PFSK-1 (cell line): ENCODE results near the gene GNPAT.

Experiments used
- FOXP2 ChIP-seq: optimal IDR thresholded peaks from 2 replicates; pipeline ENCODE3; 2011; ENCODE audit warnings: borderline replicate concordance, control low read depth, inconsistent platforms; ENCODE audit not compliant: insufficient read depth; ENCODE audit errors: extremely low read length, extremely low read depth
- POLR2AphosphoS5 ChIP-seq: IDR thresholded peaks from 2 replicates; pipeline ENCODE4 v1.6.1; 2012; ENCODE audit warnings: low read depth, mild to moderate bottlenecking, control low read depth, low read length, moderate library complexity
- REST ChIP-seq, 2 experiments: IDR thresholded peaks; 2 replicates each; pipeline versions ENCODE4 v1.6.1 to v1.8.0; 2011 to 2012; ENCODE audit warnings: low read depth in 2 of 2, low read length in 2 of 2, control low read depth in 1 of 2, inconsistent platforms in 1 of 2, mild to moderate bottlenecking in 1 of 2, moderate library complexity in 1 of 2; ENCODE audit not compliant: insufficient read depth in 1 of 2
- SIN3A ChIP-seq: IDR thresholded peaks from 2 replicates; pipeline ENCODE4 v1.6.1; 2012; ENCODE audit warnings: mild to moderate bottlenecking, low read length, moderate library complexity, borderline replicate concordance; ENCODE audit not compliant: insufficient read depth
- TAF1 ChIP-seq: IDR thresholded peaks from 2 replicates; pipeline ENCODE4 v1.6.1; 2012; ENCODE audit warnings: low read length, control low read depth, borderline replicate concordance; ENCODE audit not compliant: insufficient read depth

Gene GNPAT

GRCh38 chr1:231201979-231202633, 38.9 kb upstream of the GNPAT start:
- no peak for TF ChIP-seq TAF1
- TF ChIP-seq POLR2AphosphoS5 = no peak
- no peak for TF ChIP-seq SIN3A
- no peak for TF ChIP-seq FOXP2
- no peak for TF ChIP-seq REST (IDR thresholded peaks at IDR 0.05; ENCODE audit: insufficient read depth in 1 of 2, low read depth in 2 of 2, low read length in 2 of 2)

GRCh38 chr1:231203259-231204057, 37.6 kb upstream of the GNPAT start:
- TF ChIP-seq SIN3A = no peak
- no peak for TF ChIP-seq REST (IDR thresholded peaks at IDR 0.05; ENCODE audit: insufficient read depth in 1 of 2, low read depth in 2 of 2, low read length in 2 of 2)

GRCh38 chr1:231206856-231207255, 34.2 kb upstream of the GNPAT start:
- TF ChIP-seq POLR2AphosphoS5 (no peak), FOXP2 (no peak), SIN3A (no peak), TAF1 (no peak), REST (IDR thresholded peaks at IDR 0.05; ENCODE audit: insufficient read depth in 1 of 2, low read depth in 2 of 2, low read length in 2 of 2) (no peak)

GRCh38 chr1:231207437-231207836, 33.6 kb upstream of the GNPAT start:
- TF ChIP-seq POLR2AphosphoS5 (no peak), FOXP2 (no peak), REST (IDR thresholded peaks at IDR 0.05; ENCODE audit: insufficient read depth in 1 of 2, low read depth in 2 of 2, low read length in 2 of 2) (no peak), TAF1 (no peak), SIN3A (no peak)

- TF ChIP-seq TAF1 (no peak), POLR2AphosphoS5 (no peak), REST (IDR thresholded peaks at IDR 0.05; ENCODE audit: insufficient read depth in 1 of 2, low read depth in 2 of 2, low read length in 2 of 2) (no peak), FOXP2 (no peak)
These were observed 32.0 kb upstream of the GNPAT start for GRCh38 chr1:231208980-231209379.
